SK-N-SH (cell line): ENCODE data around the gene HM13. TPM values are rescaled to one million over a fixed set of nuclear protein-coding genes. Genes with fewer than 3 reads are reported as not detected.

Experiments used
- ELF1 ChIP-seq: IDR thresholded peaks from 2 replicates; pipeline ENCODE4 v1.4.0; 2012
- EP300 ChIP-seq, 2 experiments: IDR thresholded peaks; 2 replicates each; pipeline versions ENCODE4 v1.4.0 to v1.6.1; 2012; ENCODE audit warnings: borderline replicate concordance in 1 of 2, low read depth in 1 of 2, low read length in 1 of 2
- FOXM1 ChIP-seq: IDR thresholded peaks from 2 replicates; pipeline ENCODE4 v1.4.0; 2012; ENCODE audit warnings: low read depth, mild to moderate bottlenecking
- GATA2 ChIP-seq: sonication (generic); formaldehyde crosslinking; IDR thresholded peaks from 2 replicates; pipeline ENCODE4 v1.5.0; 2020; ENCODE audit warnings: mild to moderate bottlenecking, missing genetic modification reagents
- IRF3 ChIP-seq: fragments of 150-350 bp; IDR thresholded peaks from 2 replicates; pipeline ENCODE4 v1.6.1; 2016; ENCODE audit warnings: mild to moderate bottlenecking, low read depth, low read length
- MEF2A ChIP-seq: IDR thresholded peaks from 2 replicates; pipeline ENCODE4 v1.4.0; 2012; ENCODE audit warnings: low read depth, borderline replicate concordance
- NFIC ChIP-seq: IDR thresholded peaks from 2 replicates; pipeline ENCODE4 v1.4.0; 2012; ENCODE audit warnings: borderline replicate concordance
- PBX3 ChIP-seq: IDR thresholded peaks from 2 replicates; pipeline ENCODE4; 2012
- POLR2AphosphoS5 ChIP-seq: IDR thresholded peaks from 2 replicates; pipeline ENCODE4 v1.6.1; 2012; ENCODE audit warnings: low read depth, low read length
- RCOR1 ChIP-seq: fragments of 150-350 bp; IDR thresholded peaks from 2 replicates; pipeline ENCODE4 v1.6.1; 2017; ENCODE audit warnings: antibody characterized with exemption, low read length
- REST ChIP-seq: IDR thresholded peaks from 2 replicates; pipeline ENCODE4 v1.6.1; 2012; ENCODE audit warnings: mild to moderate bottlenecking, low read depth, low read length, moderate library complexity
- SMC3 ChIP-seq: IDR thresholded peaks from 2 replicates; pipeline ENCODE4 v1.6.1; 2012; ENCODE audit warnings: low read depth, low read length, improper control_type of control experiment
- USF1 ChIP-seq: IDR thresholded peaks from 2 replicates; pipeline ENCODE4 v1.4.0; 2012; ENCODE audit warnings: low read depth, borderline replicate concordance
- ZBTB33 ChIP-seq: IDR thresholded peaks from 2 replicates; pipeline ENCODE4 v1.4.0; 2012; ENCODE audit warnings: low read depth, borderline replicate concordance
- polyA plus RNA-seq, 3 experiments: library from polyadenylated mRNA; depleted of rRNA; stranded (reverse); fragments of >200 nt; gene quantifications; 2 replicates each; pipeline ENCODE4 v1.2.3, GENCODE V29; 2012

The HM13 gene
- polyA plus RNA-seq, 1 of the 3 experiments (the other 2 are of a cell fraction): 160 TPM

- 0 out of 4 replicates have a peak, but pooled peaks of 1 of the 2 experiments have one; percentile 6 for TF ChIP-seq EP300 (IDR thresholded peaks at IDR 0.05; ENCODE audit: borderline replicate concordance in 1 of 2, low read depth in 1 of 2, low read length in 1 of 2)
- peak; percentile 67; the same call in 1 of the 2 replicates for TF ChIP-seq REST
- TF ChIP-seq NFIC: 0 out of 2 replicates have a peak, but pooled peaks have one; percentile 35
- no peak for TF ChIP-seq ELF1
- 0 out of 2 replicates have a peak, but pooled peaks have one; percentile 32 for TF ChIP-seq USF1
- TF ChIP-seq ZBTB33: no peak
- no peak; the same call in 1 of the 2 replicates for TF ChIP-seq MEF2A
- TF ChIP-seq SMC3: no peak
- TF ChIP-seq GATA2 (CRISPR knock-in tag): no peak
- 0 out of 2 replicates have a peak, but pooled peaks have one; percentile 19 for TF ChIP-seq FOXM1
- peak; percentile 100 for TF ChIP-seq POLR2AphosphoS5
- peak; percentile 33 for TF ChIP-seq PBX3
- no peak for TF ChIP-seq RCOR1
- TF ChIP-seq IRF3: 0 out of 2 replicates have a peak, but pooled peaks have one; percentile 12
These were observed 91.0 kb downstream of the HM13 start, which contains the start of gene ID1 (continued) for GRCh38 chr20:31605031-31605901.
